GM19395 (cell line): ENCODE measurements around the gene NXPH1.
A peak's percentile ranks its signal among the peaks of the same experiment; 100 is the strongest.

Experiments
- ATAC-seq: cut with Tn5 transposase; IDR thresholded peaks from one replicate; pipeline ENCODE4 v1.9.1; 2021; ENCODE audit warnings: mild to moderate bottlenecking, moderate library complexity; ENCODE audit not compliant: unreplicated experiment

NXPH1 gene

DNA sequence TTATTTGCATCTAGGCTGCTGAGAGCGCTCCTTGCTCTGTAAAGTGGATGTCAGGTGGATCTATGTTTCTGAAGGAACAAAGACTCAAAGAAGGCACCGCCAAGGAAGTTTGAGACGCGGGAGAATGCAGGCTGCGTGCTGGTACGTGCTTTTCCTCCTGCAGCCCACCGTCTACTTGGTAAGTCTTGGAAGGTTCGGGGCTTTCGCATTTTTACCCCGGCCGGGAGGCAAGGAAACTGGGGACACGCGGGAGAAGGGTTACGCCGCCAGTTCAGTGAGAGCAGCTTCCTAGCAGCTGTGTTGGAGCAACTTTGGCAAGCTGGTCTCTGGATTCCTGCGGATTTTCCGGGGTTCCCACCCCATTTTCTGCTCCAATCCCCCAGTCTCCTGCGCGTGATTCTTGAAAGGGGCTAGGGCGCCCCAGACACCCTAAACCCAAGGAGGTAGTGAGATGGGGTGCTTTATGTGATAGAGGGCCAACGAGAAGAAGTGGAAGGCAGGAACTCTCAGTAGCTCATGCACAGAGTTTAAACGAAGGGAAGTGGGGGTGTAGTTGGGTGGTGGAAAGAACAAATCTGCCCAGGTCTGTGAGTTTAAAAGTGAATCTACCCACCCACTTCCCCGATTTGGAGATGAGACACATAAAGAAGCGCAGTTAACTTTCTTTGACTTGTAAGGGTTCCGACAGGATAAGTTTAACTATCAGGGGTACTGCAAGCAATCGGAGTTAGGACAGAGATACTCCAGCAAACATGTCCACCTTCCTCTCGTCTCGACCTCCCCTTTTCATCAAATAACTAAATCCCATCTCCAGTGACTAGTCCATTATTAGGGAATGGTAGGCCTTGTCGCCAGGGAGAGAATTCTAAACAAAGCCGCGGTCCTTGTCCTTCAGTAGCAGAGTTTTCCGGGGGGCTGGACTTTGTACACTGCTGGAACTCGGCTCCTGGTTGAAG, 2.5 kb downstream of the NXPH1 start:
- no peak for ATAC-seq

GRCh38 chr7:8436965-8437364, 3.6 kb downstream of the NXPH1 start:
- peak; percentile 82 for ATAC-seq

DNA sequence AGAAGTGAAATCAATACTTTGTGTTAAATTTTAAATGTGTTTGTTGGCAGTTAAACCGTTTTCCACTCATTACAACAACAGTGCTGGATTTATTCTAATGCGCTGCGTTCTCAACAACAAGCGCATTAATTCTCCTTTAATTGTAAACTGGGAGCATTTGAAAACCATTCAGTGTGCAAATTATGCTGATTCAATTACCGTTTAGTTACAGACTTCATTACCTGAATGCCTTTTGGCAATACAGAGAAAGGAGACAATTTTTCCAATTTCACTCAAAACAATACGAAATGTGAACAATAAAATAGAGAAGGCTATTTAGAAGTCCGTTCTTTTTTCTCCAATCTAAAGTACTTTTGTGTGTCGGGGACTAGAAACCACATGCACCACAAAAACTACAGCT, 4.2 kb downstream of the NXPH1 start:
- ATAC-seq = no peak

- ATAC-seq = no peak
Measured at GRCh38 chr7:8440670-8441069, 7.3 kb downstream of the NXPH1 start.

GRCh38 chr7:8441106-8441965, 7.9 kb downstream of the NXPH1 start:
- no peak for ATAC-seq

DNA sequence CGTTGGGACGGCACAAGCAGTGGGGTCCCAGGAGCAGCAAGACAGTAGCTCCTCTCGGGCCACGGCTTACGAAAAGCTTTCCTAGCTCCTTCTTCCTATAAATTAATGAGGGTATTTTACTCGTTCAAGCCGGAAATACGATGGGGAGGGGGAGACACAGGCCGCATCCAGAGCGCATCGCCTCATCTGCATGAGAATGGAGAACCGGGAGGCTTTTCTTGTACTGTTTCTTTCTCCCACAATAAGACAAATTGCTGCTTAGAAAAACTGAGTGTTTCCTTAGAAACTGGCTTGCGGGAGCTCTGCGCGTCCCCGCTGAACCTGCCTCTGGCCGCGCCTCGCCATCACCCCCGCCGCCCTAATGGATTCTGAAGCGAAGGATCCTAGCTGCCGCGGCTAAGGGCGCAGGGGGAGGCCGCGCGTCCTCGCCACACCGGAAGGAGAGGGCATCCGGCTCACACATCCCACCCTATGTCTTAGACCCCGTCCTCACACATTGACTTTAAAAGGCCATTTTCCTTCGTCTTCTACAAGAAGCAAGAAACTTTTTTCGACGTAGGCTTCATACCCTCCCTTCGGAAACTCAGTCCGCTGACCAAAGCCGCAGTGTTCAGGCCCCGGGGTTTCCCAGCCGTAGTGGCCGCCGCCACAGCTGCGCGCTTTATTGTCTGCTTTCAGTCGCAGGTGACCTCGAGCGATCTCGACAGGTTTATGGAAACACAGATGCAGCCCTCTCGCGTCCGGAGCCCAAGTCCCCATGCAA, 8.8 kb downstream of the NXPH1 start:
- peak; percentile 30 for ATAC-seq

DNA sequence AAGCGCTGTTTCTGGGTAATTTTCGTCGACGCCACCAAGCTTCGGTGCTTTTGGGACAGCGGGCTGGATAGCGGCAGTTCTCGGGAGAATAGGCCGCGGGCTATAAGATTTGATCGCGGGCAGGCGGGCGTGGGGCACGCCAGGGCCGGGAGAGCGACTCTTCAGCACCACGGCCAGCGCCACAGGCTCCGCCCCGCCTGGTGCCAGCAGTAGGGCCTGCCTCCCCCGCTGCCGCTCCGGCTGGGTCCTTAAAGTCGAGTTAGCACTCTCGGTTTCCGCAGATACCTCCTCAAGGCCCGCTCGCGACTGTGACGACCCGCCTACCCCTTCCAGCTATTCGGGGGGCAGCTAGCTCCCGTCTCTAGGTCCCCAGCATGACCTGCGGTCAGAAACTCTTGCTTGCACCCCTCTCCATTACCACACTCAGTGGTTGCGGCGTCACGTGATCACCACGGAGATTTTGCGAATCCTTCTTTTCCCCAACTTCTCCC, 9.4 kb downstream of the NXPH1 start:
- ATAC-seq = peak; percentile 81

- ATAC-seq = no peak
Measured at GRCh38 chr7:8443576-8444467, 10.4 kb downstream of the NXPH1 start.

DNA sequence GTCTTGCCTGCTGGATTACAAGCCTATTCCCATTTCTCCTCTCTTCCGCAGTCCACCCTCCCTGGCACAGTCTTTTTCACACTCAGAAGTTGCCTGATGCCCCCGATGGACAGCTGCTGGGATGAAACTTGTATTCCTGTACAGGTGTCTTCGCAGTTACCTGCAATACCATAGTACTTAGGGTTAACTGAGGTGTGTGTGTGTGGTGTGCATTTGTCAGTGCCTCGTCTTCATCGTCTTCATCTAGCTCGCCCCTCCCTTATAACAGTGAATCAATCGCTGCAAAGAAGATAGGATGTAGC, 11.0 kb downstream of the NXPH1 start:
- no peak for ATAC-seq

GRCh38 chr7:8453535-8453934, 20.1 kb downstream of the NXPH1 start:
- no peak for ATAC-seq

DNA sequence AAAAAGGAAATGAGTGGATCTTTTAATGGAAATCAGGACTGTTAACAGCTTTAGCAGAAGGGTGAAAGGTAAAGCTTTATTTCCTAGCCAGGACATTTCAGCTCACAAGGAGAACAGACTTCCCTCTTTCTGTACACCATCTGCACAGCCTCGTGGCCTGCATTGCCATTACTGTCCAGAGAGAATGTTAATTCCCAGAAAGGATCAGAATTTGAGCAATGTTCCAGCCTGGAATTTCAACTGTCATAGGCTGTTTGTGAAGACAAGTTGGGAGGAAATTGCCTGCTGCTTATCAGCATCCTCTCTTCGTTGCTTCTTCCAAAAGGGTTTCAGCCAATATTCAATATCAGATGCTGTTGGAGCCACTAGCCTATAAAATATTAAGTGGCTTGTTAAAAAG, 22.0 kb downstream of the NXPH1 start:
- ATAC-seq = no peak

DNA sequence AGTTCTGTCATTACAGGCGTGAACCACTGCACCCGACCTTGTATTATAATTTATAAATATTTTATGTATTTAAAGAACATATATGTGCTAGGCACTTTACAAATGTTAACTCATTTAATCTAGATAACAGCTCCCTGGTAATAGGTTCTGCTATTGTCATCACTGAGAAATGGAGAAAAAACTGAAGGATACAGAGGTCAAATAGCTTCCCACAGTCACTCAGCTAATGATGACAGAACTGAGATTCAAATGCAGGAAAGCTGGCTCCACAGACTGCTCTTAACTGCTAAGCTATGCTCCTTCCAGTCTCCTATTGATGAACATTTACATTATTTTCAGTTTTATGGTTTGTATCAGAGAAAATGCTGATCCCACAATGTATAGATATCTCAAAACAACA, 28.9 kb downstream of the NXPH1 start:
- no peak for ATAC-seq

DNA sequence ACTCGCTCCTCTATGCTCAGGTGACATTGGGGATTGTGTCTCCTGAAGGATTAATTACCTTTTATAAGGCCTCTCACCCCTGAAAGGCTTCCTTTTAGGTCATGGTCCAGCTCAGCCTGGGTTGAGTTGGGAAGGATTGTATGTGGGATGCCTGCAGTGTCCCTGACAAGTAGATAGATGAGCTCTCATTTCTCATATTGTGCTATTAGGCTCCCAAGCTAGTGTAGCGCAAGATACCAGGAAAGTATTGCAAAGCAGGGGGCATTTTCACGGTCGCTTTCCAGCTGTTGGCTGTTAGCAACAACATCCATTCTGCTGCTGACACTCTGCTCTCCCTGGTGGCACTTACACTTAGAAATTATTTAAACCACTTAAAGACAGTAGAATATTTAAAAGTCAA, 31.9 kb downstream of the NXPH1 start:
- no peak for ATAC-seq

- no peak for ATAC-seq
Measured at GRCh38 chr7:8480527-8480926, 47.1 kb downstream of the NXPH1 start.

GRCh38 chr7:8481096-8481495, 47.7 kb downstream of the NXPH1 start:
- no peak for ATAC-seq

GRCh38 chr7:8481752-8482446, 48.5 kb downstream of the NXPH1 start:
- no peak for ATAC-seq

DNA sequence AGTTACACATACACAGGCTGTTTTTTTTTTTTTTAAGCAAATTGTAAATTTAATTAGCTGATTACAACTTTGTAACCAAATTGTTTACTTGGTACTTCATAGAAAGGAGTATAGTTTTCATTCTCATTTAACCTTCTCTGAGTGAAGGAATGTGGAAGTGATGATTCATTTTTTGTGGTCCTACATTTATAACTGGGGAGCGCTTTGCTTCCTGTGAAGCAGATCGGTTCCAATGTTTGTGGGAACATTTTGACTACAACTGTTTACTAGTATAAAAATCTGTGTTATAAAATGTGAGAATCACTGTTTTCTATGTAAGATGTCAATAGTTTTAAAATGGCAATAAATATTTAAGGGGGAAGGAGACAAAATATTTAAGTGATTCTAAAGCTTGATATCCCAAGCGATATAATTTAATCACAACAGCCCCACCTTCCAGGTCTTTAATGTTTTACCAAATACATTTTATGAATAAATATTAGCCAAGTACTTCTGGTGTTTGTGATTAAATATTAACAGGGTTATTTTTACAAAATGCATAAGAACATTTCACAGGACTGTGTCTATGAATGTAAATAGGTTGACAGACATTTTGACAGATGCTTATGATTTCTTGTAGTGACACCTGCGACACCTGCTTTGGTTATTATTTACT, 57.1 kb downstream of the NXPH1 start:
- ATAC-seq = no peak

- ATAC-seq = no peak
Measured at GRCh38 chr7:8491106-8491505, 57.7 kb downstream of the NXPH1 start.
